ENCODE data around the gene DPP10. TPM values are rescaled to one million over a fixed set of nuclear protein-coding genes. Genes with fewer than 3 reads are reported as not detected.

Gene DPP10
- total and polyA plus RNA-seq, 4 donors = 0.04 to 4.1 (median 0.48) TPM

- H3K36me3 ChIP-seq (ENCODE audit: control insufficient read depth in 4 of 4, insufficient read depth in 3 of 4, low read depth in 1 of 4, low read length in 3 of 4) = no peaks in the 10 kb centered on the region
- no peak for TF ChIP-seq EGR1 (IDR thresholded peaks at IDR 0.05; ENCODE audit: low read depth in 2 of 2)
- TF ChIP-seq ATF3 (IDR thresholded peaks at IDR 0.05) = no peak
- no peak for TF ChIP-seq FOXA2 (IDR thresholded peaks at IDR 0.05)
- TF ChIP-seq RAD21 (IDR thresholded peaks at IDR 0.05) = no peak
- TF ChIP-seq NR2F2 (IDR thresholded peaks at IDR 0.05) = no peak
- TF ChIP-seq REST (IDR thresholded peaks at IDR 0.05) = no peak
- no peak for TF ChIP-seq ZBTB33 (IDR thresholded peaks at IDR 0.05)
- no peak for TF ChIP-seq JUND (IDR thresholded peaks at IDR 0.05)
- TF ChIP-seq SP1 (IDR thresholded peaks at IDR 0.05) = no peak
- no peak overlapping the region for H3K4me3 ChIP-seq (ENCODE audit: low read depth in 1 of 3, low read length in 3 of 3)
- no peaks in the 10 kb centered on the region for H3K27me3 ChIP-seq (ENCODE audit: control insufficient read depth in 4 of 4, insufficient read depth in 4 of 4, low read length in 3 of 4)
- no peak for DNase-seq (ENCODE audit: low spot score)
- 84% methylated on average over 3 of the region's 3 CpGs for WGBS
- no peak overlapping the region for H3K9ac ChIP-seq (ENCODE audit: low read depth in 1 of 2, low read length in 2 of 2)
- no peaks in the 10 kb centered on the region for H3K4me1 ChIP-seq (ENCODE audit: control insufficient read depth in 4 of 4, insufficient read depth in 4 of 4, low read length in 3 of 4)
- H3K27ac ChIP-seq (ENCODE audit: low read depth in 1 of 2, low read length in 2 of 2) = no peak overlapping the region
- no peaks in the 10 kb centered on the region for H3K9me3 ChIP-seq (ENCODE audit: control insufficient read depth in 4 of 4, low read length in 3 of 4)
These were observed 15.7 kb upstream of the DPP10 start for GRCh38 chr2:114426756-114427155.

GRCh38 chr2:114436329-114436728, 6.1 kb upstream of the DPP10 start:
- H3K36me3 ChIP-seq (ENCODE audit: control insufficient read depth in 4 of 4, insufficient read depth in 3 of 4, low read depth in 1 of 4, low read length in 3 of 4) = no peaks in the 10 kb centered on the region
- H3K27me3 ChIP-seq (ENCODE audit: control insufficient read depth in 4 of 4, insufficient read depth in 4 of 4, low read length in 3 of 4) = peaks cover 0 to 7% (median 0%) of the 10 kb centered on the region in 4 donors
- TF ChIP-seq RAD21 (IDR thresholded peaks at IDR 0.05) (no peak), EGR1 (IDR thresholded peaks at IDR 0.05; ENCODE audit: low read depth in 2 of 2) (no peak), REST (IDR thresholded peaks at IDR 0.05) (no peak), FOXA1 (IDR thresholded peaks at IDR 0.05) (no peak), GABPA (IDR thresholded peaks at IDR 0.05 in 1 of 2, conservative IDR thresholded peaks at IDR 0.05 in 1 of 2) (no peak), ZBTB33 (IDR thresholded peaks at IDR 0.05) (no peak), RXRA (IDR thresholded peaks at IDR 0.05) (no peak), ATF3 (IDR thresholded peaks at IDR 0.05) (no peak)
- peaks cover 0 to 6% (median under 1%) of the 10 kb centered on the region in 4 donors for H3K9me3 ChIP-seq (ENCODE audit: control insufficient read depth in 4 of 4, low read length in 3 of 4)
- no peak overlapping the region for H3K27ac ChIP-seq (ENCODE audit: low read depth in 1 of 2, low read length in 2 of 2)
- H3K4me3 ChIP-seq (ENCODE audit: low read depth in 1 of 3, low read length in 3 of 3) = no peak overlapping the region
- H3K4me1 ChIP-seq (ENCODE audit: control insufficient read depth in 4 of 4, insufficient read depth in 4 of 4, low read length in 3 of 4) = no peaks in the 10 kb centered on the region
- DNase-seq (ENCODE audit: low spot score) = no peak
- H3K9ac ChIP-seq (ENCODE audit: low read depth in 1 of 2, low read length in 2 of 2) = no peak overlapping the region
- 69% methylated on average over 1 of the region's 1 CpG for WGBS

All from liver (tissue), 9 donors.